HCT116 (cell line): Measurements from ENCODE around the gene TRMT1. TPM values are rescaled to one million over a fixed set of nuclear protein-coding genes. Genes with fewer than 3 reads are reported as not detected.
A peak's percentile ranks its signal among the peaks of the same experiment; 100 is the strongest.

Experiments
- ATAC-seq: fragments of 200-7000 bp; cut with Tn5 transposase; 2 replicates; pipeline ENCODE4 v1.9.1; 2020; ENCODE audit warnings: mild to moderate bottlenecking, moderate library complexity
- BruUV-seq: library from RNA; stranded (reverse); fragments of 400-500 nt; replicated peaks from 2 replicates; lab custom pipeline; 2021; lab: Mats Ljungman, UMichigan
- CTCF ChIA-PET: fragments of 300-600 bp; sonication (Branson Sonifier 250); formaldehyde crosslinking; loops from one replicate; lab custom pipeline; 2021; ENCODE audit warnings: antibody characterized with exemption; lab: Charles Lee
- POLR2A ChIA-PET: fragments of 300-600, 350-600 bp; sonication (Branson Sonifier 250); formaldehyde crosslinking; loops from one replicate; lab custom pipeline; 2021; ENCODE audit warnings: antibody characterized with exemption; lab: Charles Lee
- RAD21 ChIA-PET, 2 experiments: fragments of 300-600 bp; sonication (Branson Sonifier 250); formaldehyde crosslinking; loops; one replicate each; lab custom pipeline; 2023; ENCODE audit warnings: low total read pairs in 2 of 2; ENCODE audit not compliant: uncharacterized antibody in 2 of 2, unreplicated experiment in 2 of 2, low non-redundant PET in 1 of 2; lab: Charles Lee
- DNase-seq: peaks from one replicate; pipeline ENCODE4 v3.0.0-alpha.2; 2010; ENCODE audit warnings: low read depth, low spot score
- H2AFZ ChIP-seq: fragments of 200-600 bp; shearing (Covaris generic), sonication (generic); 2 replicates; pipeline ENCODE4 v1.6.1; 2017; ENCODE audit warnings: low read depth, mixed run types, mixed read lengths, antibody characterized with exemption, low read length; ENCODE audit not compliant: poor library complexity, severe bottlenecking
- H3K27ac ChIP-seq: 2 replicates; pipeline ENCODE4 v1.5.1; 2012; ENCODE audit warnings: low read depth, low read length
- H3K27me3 ChIP-seq: fragments of 200-600 bp; sonication (generic); 2 replicates; pipeline ENCODE4 v1.6.1; 2016; ENCODE audit warnings: mixed run types, low read length, mixed read lengths; ENCODE audit not compliant: insufficient read depth
- H3K36me3 ChIP-seq, 2 experiments: fragments of 200-500 bp in 1 of 2; fragments of 200-600 bp in 1 of 2; sonication (Bioruptor generic) in 1 of 2; sonication (generic) in 1 of 2; 2 replicates each; pipeline versions ENCODE4 v1.5.1 to v1.6.1; 2014 to 2016; ENCODE audit warnings: low read length in 2 of 2, inconsistent platforms in 1 of 2, mixed read lengths in 1 of 2, mixed run types in 1 of 2; ENCODE audit not compliant: insufficient read depth in 2 of 2, control insufficient read depth in 1 of 2
- H3K4me1 ChIP-seq, 2 experiments: fragments of 200-600 bp in 1 of 2; sonication (generic) in 1 of 2; 2 replicates each; pipeline versions ENCODE4 v1.5.1 to v1.6.1; 2012 to 2017; ENCODE audit warnings: low read length in 2 of 2, inconsistent platforms in 1 of 2, mild to moderate bottlenecking in 1 of 2, mixed read lengths in 1 of 2, mixed run types in 1 of 2, moderate library complexity in 1 of 2; ENCODE audit not compliant: insufficient read depth in 2 of 2, control insufficient read depth in 1 of 2
- H3K4me2 ChIP-seq: fragments of 200-600 bp; sonication (generic); 2 replicates; pipeline ENCODE4 v1.6.1; 2017; ENCODE audit warnings: mixed run types, low read length, mixed read lengths
- H3K4me3 ChIP-seq, 2 experiments: fragments of 200-600 bp in 1 of 2; sonication (generic) in 1 of 2; replicated peaks in 1 of 2; 2 replicates each; pipeline ENCODE4 v1.5.1; 2011 to 2016; ENCODE audit warnings: low read length in 2 of 2, control low read depth in 1 of 2, low read depth in 1 of 2, mild to moderate bottlenecking in 1 of 2, mixed read lengths in 1 of 2, mixed run types in 1 of 2
- H3K79me2 ChIP-seq: fragments of 200-600 bp; sonication (generic); 2 replicates; pipeline ENCODE4 v1.6.1; 2017; ENCODE audit warnings: mild to moderate bottlenecking, mixed run types, low read length, moderate library complexity, mixed read lengths; ENCODE audit not compliant: insufficient read depth
- H3K9ac ChIP-seq: fragments of 200-600 bp; sonication (generic); 2 replicates; pipeline ENCODE4 v1.6.1; 2016; ENCODE audit warnings: low read length, mixed read lengths
- H3K9me2 ChIP-seq: fragments of 200-600 bp; sonication (generic), shearing (Covaris generic); 2 replicates; pipeline ENCODE4 v1.6.1; 2017; ENCODE audit warnings: mixed run types, mild to moderate bottlenecking, moderate library complexity; ENCODE audit not compliant: insufficient read depth
- H3K9me3 ChIP-seq, 2 experiments: fragments of 200-500 bp in 1 of 2; fragments of 200-600 bp in 1 of 2; sonication (Bioruptor generic) in 1 of 2; sonication (generic) in 1 of 2; 2 replicates each; pipeline ENCODE4 v1.6.1; 2014 to 2017; ENCODE audit warnings: low read length in 2 of 2, mixed read lengths in 2 of 2, inconsistent platforms in 1 of 2, low read depth in 1 of 2, mild to moderate bottlenecking in 1 of 2, mixed run types in 1 of 2, moderate library complexity in 1 of 2; ENCODE audit not compliant: control insufficient read depth in 1 of 2, insufficient read depth in 1 of 2
- H4K20me1 ChIP-seq: fragments of 200-600 bp; sonication (generic), shearing (Covaris generic); 2 replicates; pipeline ENCODE4 v1.6.1; 2017; ENCODE audit warnings: mixed run types, mild to moderate bottlenecking, moderate library complexity; ENCODE audit not compliant: insufficient read depth
- CBX3 ChIP-seq: IDR thresholded peaks from 2 replicates; pipeline ENCODE4 v1.6.1; 2012; ENCODE audit warnings: low read depth
- CEBPB ChIP-seq: IDR thresholded peaks from 2 replicates; pipeline ENCODE4 v1.6.1; 2012; ENCODE audit warnings: low read depth
- EGR1 ChIP-seq: IDR thresholded peaks from 2 replicates; pipeline ENCODE4 v1.6.1; 2012; ENCODE audit warnings: low read depth
- ELF1 ChIP-seq: IDR thresholded peaks from 2 replicates; pipeline ENCODE4 v1.6.1; 2012; ENCODE audit warnings: low read depth, borderline replicate concordance
- FOSL1 ChIP-seq: IDR thresholded peaks from 2 replicates; pipeline ENCODE4 v1.6.1; 2012; ENCODE audit warnings: low read depth
- SP1 ChIP-seq: IDR thresholded peaks from 2 replicates; pipeline ENCODE4 v1.6.1; 2012; ENCODE audit warnings: low read depth
- TCF7L2 ChIP-seq: IDR thresholded peaks from 2 replicates; pipeline ENCODE4 v1.7.0; 2011; ENCODE audit warnings: borderline replicate concordance, inconsistent platforms; ENCODE audit not compliant: insufficient read depth, insufficient read length; ENCODE audit errors: extremely low read depth
- YY1 ChIP-seq: IDR thresholded peaks from 2 replicates; pipeline ENCODE4 v1.6.1; 2011; ENCODE audit warnings: low read length, low read depth, moderate library complexity, mild to moderate bottlenecking; ENCODE audit not compliant: insufficient replicate concordance; ENCODE audit errors: extremely low read depth
- ZFX ChIP-seq: fragments of 450-650 bp; IDR thresholded peaks from 2 replicates; pipeline ENCODE4 v1.6.1; 2017
- intact Hi-C: fragments of 100-400 bp; cut with micrococcal nuclease; formaldehyde crosslinking; loops from 2 replicates; pipeline ENCODE4 v1.10.0; 2022
- total RNA-seq: library from RNA; stranded (reverse); gene quantifications from one replicate; pipeline ENCODE4 v1.2.1, GENCODE V29; 2021; ENCODE audit not compliant: unreplicated experiment
- TF ChIP-seq, protein P1 (sequence below): IDR thresholded peaks from 2 replicates; pipeline ENCODE4 v1.6.1; 2011; ENCODE audit warnings: mild to moderate bottlenecking, low read length, moderate library complexity; ENCODE audit not compliant: insufficient replicate concordance; ENCODE audit errors: extremely low read depth

TRMT1 gene
- total RNA-seq, 1 experiment from 2014 or later: 84.4 TPM

DNA sequence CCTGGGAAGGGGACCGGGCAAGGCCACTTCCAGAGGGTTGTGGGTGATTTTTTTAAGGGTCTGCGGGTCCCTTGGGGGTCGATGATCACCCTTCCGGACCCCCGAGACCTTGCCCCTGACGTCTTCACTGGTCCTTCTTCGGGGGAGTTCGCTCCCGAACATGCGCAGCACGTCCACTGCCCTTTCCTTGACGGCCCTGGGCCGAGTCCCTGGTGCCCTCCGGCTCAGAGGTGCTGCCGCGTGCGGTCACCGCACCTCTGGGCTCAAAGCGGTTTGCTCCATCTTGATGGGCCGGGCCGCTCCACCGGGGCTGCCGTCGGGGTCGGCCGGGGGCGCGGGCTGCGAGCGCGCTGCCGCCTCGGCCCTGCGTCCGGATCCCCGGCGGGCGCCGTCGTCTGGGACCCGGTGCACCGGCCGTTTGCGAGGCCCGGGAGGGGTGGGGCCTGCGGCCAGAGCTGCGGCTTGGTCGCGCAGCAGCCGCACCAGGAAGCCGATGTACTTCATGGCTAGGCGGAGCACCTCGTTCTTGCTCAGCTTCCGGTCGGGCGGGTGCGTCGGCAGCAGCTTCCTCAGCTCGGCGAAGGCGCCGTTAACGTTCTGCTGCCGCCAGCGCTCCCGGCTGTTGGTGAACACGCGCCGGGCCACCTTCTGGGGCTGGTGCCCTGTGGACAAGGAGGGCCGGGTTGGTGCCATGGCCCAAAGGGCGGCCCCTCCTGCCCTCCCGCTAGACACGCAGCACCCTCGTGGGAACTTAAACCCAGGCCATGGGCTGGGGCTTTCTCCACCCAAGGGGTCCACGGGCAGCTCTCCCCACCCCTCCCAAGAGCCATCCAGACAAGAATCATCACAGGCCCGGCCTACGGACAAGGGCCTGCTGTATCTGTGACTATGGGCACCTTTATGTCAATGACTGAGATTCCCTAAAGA is 17.2 kb downstream of the TRMT1 start (continued):
- TF ChIP-seq YY1 (no peak), ZFX (no peak), EGR1 (no peak), CBX3 (no peak), TCF7L2 (no peak)
- TF ChIP-seq, protein P1, sequence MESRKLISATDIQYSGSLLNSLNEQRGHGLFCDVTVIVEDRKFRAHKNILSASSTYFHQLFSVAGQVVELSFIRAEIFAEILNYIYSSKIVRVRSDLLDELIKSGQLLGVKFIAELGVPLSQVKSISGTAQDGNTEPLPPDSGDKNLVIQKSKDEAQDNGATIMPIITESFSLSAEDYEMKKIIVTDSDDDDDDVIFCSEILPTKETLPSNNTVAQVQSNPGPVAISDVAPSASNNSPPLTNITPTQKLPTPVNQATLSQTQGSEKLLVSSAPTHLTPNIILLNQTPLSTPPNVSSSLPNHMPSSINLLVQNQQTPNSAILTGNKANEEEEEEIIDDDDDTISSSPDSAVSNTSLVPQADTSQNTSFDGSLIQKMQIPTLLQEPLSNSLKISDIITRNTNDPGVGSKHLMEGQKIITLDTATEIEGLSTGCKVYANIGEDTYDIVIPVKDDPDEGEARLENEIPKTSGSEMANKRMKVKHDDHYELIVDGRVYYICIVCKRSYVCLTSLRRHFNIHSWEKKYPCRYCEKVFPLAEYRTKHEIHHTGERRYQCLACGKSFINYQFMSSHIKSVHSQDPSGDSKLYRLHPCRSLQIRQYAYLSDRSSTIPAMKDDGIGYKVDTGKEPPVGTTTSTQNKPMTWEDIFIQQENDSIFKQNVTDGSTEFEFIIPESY: no peak

DNA sequence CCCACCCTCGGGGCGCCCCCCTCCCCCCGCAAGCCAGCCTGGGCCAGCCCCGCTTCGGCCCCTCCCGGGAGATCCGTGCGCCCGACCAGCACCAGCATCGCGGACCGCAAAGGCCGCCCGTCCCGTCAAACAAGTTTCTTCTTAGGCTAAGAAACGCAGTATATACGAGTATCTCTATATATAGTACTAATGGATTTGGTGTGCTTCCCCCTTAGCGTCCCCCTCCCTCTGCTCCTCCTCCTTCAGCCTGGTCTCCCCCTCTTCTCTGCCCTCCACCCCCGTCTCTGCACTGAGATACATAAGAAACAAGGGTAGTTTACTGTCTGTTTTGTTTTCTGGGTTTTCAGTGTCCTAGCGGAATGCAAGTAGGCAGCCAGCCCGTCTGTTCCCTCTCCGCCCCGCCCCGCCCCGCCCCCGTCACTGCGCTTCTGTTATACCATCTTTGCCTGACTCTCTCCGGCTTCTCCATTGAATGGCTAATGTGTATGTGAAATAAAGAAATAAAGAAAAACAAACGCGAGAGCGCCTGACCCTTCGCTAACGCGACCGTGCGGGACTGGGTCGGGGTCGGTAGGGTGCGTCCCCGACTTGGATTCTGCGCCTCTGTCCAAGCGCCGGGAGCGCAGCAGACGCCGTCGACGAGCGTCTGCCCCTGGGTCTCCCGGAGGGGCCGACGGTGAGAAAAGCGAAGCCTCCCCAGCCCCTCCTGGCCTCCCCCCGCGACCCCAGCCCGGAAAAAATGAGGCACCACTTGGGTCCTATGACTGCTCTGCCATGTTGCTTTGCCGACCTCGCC is 18.1 kb downstream of the TRMT1 start:
- Histone ChIP-seq H2AFZ (peak overlapping the region; percentile 35), H3K79me2 (no peaks in the 10 kb centered on the region), H3K36me3 (no peaks in the 10 kb centered on the region), H3K9ac (no peak overlapping the region), H4K20me1 (no peaks in the 10 kb centered on the region), H3K4me3 (no peak overlapping the region; a peak in 1 of 4 replicates), H3K4me2 (peak overlapping the region; percentile 74), H3K27me3 (no peaks in the 10 kb centered on the region), H3K4me1 (peaks cover 9 to 53% of the 10 kb centered on the region in 2 experiments; a peak in 3 of 4 replicates), H3K9me2 (no peaks in the 10 kb centered on the region), H3K9me3 (no peaks in the 10 kb centered on the region)
- DNase-seq: no peak
- ChIA-PET POLR2A (no interaction called here), CTCF (no interaction called here)
- BruUV-seq: no TSS peak
- ATAC-seq: no peak; the same call in 1 of the 2 replicates
- intact Hi-C loops: no loop called here
- TF ChIP-seq FOSL1 (no peak), ZFX (no peak), ELF1 (no peak), TCF7L2 (no peak), CEBPB (no peak), SP1 (no peak), EGR1 (no peak), CBX3 (no peak)
- TF ChIP-seq, all 23 proteins: peak for 0
- H3K27ac ChIP-seq: no peak overlapping the region
- RAD21 ChIA-PET: no interaction called here
